Erythroblast (primary cell): ENCODE results near the gene ECE1.

ENCODE experiments used
- GATA1 ChIP-seq: IDR thresholded peaks from 2 replicates; pipeline ENCODE4 v1.6.1; 2011; ENCODE audit warnings: low read depth, mild to moderate bottlenecking, control low read depth, low read length, moderate library complexity
- POLR2A ChIP-seq: IDR thresholded peaks from 2 replicates; pipeline ENCODE4 v1.6.1; 2011; ENCODE audit warnings: mild to moderate bottlenecking, low read length

DNA sequence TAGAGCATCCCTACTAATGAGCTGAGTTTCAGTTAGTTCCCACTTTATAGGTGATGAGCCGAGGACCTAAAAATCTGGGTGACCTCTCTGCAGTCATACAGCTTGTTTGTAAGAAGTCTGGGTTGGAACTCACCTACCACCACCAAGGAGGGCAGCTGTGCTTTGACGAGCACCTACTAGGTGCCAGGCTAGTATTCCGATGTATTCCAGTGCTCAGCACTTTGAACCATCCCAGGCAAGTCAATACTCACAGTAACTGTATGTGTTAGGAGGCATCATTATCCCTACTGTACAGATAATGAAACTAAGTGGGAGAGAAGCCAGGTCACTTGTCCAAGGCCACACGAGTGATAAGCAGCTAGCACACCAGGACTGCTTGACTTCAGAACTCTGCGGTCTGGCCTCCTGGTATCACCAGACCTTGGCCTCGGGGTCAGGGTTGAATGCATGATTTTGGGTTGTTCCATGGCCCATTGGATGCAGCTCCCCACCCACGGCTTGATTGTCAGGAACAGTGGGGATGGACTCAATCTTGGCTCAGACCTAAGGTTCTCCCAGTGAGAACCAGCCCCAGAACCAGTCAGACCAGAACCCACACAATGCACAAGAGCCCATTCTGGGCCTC is 20.7 kb downstream of the ECE1 start:
- no peak for TF ChIP-seq POLR2A
- no peak for TF ChIP-seq GATA1
